HG03558 (cell line): ENCODE results near the gene CISTR.

Experiments
- ATAC-seq: cut with Tn5 transposase; IDR thresholded peaks from one replicate; pipeline ENCODE4 v1.9.1; 2021; ENCODE audit warnings: moderate number of reproducible peaks; ENCODE audit not compliant: unreplicated experiment; ENCODE audit errors: extremely low read depth

CISTR gene

DNA sequence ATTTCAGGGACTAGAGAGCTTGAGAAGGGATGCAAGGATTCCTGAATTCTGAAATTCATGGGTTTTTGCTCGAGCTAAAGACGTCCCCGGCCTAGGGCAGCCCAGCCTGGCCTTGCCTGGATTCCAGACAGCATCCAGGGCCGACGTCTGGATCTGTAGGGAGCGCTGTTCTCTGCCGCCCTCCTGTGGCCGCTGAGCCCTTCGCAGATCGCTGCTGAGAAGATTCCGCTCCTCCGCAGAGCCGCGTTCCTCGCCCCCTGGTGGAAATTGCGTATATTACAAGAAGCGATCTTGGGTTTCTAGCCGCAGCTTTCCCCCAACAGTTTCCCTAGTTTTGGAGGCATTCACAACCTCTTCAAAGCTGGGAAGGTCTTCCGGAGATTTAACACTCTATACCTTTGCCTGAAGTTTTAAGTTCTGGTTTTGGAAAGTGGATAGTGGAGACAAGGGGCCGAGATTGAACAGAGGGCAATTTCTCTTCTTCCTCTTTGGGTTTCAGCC lies 5.1 kb downstream of the CISTR start:
- no peak for ATAC-seq

DNA sequence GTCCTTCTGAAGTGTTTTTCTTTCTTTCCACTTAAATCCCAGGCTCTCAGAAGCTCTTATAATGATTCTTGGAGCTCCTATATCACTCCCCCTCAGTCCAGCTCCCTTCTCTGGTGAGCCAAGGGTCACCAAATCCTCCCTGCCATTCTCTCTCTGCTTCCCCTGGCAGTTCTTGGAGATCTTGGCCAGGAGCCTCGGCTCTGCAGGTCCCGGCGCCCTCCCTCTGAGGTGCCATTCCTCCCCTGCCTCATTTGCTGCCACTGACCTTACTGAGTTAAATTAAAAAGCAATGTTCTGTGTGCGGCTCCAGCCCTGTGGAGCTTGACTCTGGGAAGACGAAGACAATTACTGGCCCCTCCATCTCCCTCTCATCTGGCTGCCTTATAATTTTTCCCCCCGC lies 7.0 kb downstream of the CISTR start:
- no peak for ATAC-seq

DNA sequence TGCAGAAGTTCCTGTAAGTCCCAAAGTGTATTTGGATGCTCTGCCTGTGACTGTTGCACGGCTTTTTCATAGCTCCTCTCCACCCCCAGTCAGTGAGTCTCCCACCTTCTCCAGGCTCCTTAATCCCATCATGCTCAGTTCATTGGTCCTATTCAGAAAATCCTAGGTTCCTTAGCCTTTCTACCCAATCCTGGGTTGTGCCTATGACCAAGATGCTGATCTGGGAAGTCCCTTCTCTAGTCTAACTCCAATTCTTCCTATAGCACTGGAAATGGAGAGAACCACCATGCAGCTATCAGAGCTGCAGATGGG lies 7.7 kb downstream of the CISTR start:
- ATAC-seq = no peak

DNA sequence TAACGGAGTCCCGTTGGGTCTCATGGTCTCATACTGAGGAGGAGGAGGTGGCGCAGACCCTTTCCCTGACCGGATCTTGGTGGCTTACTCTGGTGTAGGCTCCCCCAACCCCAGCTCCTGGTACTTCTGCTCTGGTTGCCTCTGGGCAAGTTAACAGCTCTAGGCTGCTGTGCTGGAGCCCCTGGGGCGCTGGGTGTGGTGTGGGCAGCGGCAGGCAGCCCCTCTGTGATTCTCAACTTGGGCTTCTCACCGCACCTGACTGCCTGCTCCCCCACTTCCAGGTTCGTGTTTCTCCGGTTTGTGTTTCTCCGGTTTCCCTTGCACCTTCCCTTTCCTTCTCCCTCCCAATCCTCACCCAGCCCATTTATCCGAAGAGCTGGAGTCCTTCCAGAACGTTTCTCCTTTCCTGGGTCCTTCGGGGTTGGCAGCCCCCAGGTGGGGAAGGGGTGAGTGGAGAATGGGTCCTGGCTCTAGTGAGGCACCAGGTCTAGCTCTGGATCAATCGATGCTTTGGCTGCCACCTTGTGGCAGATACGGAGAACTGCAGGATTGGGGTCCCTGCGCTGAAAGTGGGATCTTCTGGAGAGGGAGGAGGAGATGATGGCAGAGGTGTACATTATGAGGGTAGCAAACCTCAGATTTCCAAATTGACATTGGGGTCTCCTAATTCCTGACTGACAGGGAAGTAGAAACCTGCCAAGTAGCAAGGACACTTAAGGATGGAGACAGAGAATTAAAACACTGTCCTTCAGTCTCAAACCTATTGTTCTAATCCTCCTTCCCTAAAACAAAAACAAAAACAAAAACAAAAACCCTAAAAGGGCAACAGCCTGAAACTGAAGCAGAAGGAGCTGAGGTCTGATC lies 8.3 kb downstream of the CISTR start:
- no peak for ATAC-seq

DNA sequence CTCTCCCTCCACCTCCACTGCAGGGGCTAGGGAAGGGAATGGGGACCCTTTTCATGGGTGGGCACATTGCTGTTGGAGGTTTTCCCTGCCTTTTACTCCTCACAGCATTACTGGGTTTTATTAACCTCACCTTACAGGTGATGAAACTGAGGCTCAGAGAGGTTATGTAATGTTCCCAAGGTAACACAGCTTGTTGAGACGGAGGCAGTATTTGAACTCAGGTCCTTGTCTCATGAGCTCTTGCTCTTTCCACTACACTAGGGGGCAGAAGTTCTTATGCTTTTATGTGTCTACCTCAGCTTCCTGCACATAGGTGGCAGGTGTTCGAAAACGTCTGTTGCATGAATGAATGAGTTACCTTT lies 11.7 kb downstream of the CISTR start:
- ATAC-seq = no peak

DNA sequence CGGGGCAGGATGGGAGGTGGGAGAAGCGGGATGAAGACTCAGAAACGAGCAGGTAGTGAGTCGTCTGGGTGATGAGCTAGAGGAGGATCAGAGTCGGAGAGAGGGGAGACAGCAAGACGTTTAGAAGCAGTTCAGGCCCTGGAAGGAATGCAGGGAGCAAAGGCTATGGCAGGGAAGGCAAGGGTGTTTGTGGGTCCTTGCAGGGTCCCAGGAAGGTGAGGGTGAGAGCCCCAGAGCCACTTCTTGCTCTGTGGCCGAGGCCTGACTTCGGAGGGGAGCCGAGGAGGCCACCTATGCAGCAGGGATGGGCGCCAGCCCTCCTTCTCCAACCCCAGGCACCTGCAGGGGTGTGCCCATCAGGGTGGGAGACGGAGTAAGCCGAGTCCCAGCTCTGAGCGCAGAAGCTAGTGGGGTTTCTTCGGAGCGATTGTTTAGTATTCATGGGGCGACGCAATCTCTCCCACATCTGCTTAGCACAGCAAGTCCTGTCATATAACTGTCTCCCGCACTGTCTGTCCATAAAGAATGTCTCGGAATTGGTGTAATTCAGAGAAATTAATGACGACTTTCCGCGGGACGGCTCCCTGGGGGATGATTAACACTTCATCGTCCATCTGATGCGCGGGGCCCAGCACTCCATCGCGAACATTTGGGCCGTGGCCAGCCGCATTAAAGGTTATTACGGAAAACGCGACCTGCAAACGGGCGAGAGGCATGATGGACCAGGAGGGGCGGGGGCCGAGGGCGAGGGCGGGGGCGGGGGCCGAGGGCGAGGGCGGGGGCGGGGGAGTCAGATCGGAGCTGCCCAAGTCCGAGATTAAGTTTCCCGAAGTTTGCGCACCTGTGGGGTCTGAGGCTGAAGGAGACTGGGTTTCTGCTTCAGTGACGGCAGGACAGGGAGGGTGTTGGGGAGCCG lies 12.3 kb downstream of the CISTR start:
- no peak for ATAC-seq

DNA sequence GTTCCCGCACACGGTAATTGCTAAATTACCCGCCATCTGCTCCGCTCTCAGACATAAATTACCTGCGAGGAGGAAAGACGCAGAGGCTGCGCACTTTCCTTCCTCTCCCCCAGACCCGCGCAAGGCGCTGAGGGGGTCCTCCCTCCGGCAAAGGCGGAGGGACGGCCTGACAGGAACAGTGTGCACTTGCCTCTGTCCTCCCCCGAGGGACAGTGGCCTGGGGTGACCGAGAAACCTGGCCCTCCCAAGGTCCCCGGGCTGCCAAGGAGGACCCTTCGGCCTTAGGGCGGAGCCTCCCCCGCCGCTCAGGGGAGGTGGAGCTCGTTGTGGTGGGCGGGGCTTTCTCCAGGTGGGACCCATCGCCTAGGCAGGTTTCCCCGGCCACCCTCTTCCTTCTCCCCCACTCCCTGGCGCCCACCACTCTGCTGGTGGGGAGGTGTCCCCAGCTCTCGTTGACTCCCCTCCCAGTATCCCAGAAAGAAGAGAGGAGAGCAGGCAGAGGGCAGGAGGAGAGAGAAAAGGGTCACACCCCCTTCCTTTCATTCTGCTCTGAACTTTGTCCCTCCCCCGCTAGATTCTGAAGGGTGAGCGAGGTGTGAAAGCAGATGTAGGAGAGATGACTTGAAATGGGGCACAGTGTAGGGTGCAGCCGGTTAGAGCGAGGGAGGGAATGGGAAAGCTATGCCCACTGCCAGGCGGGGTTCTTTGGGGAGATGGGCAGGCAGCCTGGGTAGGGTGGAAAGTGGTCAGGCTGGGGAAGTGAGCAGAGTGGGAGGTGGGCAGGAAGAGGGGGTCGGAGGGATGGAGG lies 13.2 kb downstream of the CISTR start:
- no peak for ATAC-seq

DNA sequence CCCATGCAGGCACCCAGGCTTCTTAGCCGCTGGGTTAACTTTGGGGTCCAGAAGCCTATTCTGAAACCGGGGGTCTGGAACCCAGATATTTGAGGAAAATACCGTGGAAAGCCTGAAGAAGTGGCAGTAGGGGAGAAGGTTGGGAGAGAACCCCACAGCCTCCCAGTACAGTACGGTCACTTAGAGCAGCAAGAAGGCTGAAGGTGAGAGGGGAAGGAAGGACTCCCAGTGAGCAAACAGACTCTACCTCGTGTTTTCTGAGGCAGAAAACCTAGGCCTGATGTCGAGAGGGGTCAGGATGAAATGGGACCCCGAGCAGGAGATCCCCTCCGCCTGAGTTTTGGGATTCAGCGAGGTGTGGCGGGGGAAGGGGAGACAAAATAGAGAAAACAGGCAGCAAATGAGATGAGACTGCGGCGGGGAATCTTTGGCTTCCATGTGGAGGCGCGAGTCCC lies 13.8 kb downstream of the CISTR start:
- no peak for ATAC-seq

DNA sequence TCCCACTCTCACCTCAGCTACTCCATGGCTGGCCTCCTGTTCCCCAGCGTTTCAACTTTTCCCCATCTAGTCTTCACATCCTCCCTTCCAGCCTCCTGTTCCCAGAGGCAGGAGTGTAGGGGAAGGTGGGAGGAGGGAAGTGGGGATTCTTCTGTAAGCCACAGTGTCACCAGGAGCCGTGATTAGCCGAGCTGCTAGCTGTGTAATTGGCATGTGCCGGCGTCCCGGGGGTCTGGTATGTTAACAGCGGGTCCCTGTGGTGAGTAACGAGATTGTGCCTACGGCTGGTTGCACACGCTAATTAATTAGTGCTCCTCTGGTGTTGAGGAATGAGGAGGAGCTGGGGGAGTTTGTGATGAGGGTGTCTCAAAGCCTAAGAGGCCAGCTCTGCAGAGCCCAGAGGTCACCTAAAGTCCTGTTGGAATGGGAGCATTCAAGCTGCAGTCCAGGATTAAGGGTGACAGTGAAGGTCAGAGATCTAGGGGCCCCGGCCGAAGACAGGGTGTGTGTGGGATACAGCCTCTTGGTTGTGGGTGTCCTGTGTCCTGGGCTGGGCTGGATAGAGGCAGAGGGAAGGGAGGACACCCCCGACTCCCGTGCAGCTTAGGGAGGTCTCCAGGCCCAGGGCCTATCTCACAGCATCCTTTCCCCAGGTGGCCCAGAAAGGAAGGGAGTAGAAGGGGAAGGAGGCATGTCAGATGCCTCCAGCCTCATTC lies 14.5 kb downstream of the CISTR start:
- ATAC-seq = no peak

DNA sequence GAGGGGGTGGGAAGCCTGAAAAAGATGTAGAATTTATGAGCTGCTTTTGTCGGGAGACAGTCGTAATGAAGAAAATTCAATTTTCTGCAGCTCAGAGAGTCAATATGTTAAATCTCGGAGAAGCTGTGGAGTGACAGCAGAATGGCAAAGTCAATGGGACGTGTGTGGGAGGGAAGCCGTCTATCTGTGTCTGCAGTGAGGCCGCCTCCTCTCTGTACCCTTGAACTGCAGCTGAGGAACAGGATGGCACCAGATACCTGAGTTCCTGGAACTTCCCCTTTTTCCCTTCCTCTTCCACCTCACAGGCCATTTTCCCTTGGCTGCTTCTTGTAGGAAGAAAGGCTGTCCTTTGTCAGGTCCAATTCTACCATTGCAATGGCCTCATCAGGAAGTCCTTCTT lies 15.2 kb downstream of the CISTR start:
- no peak for ATAC-seq

DNA sequence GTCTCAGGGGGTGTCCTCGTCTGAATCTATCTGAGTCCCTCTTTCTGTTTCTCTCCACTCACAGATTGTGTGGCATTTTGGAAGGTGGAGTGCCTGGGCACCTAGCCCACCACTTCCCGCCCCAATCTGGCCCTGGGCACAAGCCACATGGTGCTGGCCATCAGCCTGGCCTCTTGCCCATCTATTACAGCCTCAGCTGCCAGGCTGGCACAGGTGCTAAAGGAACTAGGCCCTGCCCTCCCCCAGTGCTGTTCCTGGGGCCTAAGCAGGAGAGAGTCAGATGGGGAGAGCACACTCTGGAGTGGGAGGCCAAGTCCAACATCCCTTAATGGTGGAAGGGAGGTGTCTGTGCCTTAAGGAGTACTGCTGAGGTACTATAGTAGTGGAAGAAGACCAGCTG lies 16.2 kb downstream of the CISTR start:
- ATAC-seq = no peak

DNA sequence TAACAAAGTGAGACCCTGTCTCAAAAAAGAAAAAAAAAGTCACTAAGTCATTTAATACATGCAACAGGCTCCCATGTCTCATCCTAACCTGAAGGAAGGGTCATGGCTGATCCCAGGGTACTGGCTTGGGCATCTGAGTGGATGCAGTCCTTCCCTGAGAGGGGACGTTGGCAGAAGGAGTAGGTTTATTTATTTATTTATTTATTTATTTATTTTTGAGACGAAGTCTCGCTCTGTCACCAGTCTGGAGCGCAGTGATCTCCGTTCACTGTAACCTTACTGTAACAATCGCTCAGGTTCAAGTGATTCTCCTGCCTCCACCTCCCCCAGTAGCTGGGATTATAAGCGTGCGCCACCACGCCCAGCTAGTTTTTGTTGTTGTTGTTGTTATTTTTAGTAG lies 17.4 kb downstream of the CISTR start:
- ATAC-seq = no peak

DNA sequence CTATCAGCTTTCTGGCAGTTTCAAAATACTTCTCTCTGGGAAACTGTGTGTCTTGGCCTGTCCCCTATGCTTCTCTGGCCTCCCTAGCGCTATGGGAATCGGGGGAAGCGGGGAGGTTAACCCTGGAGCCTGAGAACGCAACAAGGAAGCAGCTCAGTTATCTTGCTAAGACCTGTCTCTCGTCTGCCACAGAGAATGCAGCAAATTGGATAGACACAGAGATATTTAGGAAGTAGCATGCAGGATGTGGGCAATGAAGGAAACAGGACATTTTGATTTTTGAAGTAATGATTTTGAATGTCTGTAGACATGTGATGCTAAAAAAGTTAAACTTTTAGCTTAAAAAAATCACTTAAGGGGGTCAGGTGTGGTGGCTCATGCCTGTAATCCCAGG lies 18.0 kb downstream of the CISTR start:
- ATAC-seq = no peak

DNA sequence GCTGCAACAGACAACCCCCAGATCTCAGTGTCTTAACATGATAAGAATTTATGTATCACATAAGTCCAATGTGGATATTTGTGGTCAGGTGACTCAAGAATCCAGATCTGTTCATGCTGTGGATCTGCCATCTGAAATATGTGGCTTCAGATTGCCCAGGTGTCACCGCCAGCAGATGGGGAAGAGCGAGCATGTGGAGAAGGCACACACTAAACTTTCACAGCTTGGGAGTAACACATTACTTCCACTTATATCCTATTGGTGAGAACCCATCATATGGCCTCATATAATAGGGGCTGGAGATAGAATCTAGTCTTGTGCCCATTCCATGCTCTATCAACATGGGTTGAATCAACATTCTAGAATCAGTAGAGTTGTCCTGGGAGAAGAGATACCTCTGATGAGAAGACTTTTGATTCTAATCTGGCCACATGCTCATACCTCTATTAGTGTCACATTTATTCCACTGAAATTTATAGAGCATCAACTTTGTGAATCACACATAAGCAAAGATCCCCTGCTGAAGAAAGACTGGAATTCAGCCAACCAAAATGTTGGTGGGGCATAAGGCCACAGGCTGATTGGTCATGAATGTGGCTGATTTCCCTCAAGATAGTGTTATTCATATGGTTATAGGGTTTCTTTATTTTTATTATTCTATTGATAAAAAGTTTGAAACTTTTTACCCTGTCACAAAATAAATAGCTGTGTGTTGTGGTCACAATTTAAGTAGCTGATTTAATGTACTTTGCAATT lies 18.6 kb downstream of the CISTR start:
- ATAC-seq = no peak

DNA sequence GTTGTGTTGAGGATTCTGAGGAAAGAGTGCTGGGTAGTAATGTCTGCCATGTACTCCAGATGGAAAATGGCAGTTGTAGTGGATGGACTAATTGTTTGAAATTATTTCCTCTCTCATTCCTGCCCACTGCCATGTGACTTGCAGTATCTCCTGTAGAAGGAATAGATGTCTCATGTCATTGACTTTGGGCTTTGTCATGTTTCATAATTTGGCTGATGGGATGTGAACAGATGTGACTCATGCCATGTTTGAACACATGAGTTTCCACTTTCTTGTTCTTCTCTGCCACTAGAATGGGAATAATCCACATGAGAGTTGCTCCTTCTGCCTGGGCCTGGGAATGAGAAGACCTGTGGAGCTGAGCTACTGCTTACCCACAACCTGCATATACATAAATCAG lies 22.1 kb downstream of the CISTR start:
- no peak for ATAC-seq

DNA sequence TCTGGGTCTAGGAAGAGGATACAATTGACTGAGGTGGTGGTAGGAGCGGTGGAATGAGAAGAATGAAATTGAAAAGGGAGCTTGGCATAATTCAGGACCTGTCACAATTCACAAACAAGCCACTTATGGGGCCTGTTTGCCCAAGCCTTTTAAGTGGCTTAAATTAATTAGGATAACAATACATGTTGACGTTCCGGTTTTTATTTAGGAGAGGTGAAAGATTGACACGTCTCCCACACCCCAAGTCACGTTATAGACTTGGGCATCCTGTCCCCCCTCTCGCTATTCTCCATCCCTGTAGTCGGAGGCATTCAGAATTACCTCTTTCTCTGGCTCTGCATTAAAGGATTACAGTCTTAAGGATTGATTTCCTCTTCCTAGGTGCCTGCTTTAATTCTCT lies 23.6 kb downstream of the CISTR start:
- no peak for ATAC-seq

DNA sequence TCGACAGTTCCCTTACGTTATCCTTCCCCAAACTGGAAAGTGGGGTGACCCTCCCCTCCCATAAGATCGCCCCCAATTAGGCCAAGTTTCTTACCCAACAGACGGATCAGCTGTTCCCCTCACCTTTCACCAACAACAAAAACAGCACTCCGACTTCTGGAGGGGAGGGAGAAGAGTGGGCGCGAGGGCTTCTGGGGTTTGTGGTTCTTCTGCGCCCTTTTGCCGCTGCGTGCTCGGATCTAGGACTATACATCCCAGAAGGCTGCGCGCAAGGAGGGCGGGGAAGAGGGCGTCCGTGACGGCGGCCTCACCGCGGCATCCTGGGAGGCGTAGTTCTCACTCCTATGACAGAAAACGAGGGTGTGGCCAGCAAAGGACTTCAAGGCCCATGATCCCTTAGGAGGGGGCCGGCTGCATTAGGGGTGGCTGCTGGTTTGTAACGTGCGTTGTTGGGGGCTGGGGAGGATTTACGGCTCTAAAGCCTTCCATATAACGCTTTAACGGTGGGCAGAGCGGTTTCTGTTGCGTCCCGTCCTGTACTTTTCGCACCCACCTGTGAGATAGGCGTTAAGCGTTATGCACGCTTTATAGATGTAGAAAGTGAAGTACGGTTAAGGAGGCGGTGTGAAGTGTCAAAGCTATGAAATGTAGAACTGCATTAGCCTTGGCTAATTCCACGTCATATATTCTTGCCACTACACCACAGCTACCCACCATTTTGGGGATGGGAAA lies 24.3 kb downstream of the CISTR start, which contains the start of gene CALCOCO1:
TSS of gene CALCOCO1 (minus strand) at position 143 of the 732 bp plus-strand sequence. CDS start 2,210 bp downstream, outside the sequence.
- ATAC-seq = peak; percentile 95

DNA sequence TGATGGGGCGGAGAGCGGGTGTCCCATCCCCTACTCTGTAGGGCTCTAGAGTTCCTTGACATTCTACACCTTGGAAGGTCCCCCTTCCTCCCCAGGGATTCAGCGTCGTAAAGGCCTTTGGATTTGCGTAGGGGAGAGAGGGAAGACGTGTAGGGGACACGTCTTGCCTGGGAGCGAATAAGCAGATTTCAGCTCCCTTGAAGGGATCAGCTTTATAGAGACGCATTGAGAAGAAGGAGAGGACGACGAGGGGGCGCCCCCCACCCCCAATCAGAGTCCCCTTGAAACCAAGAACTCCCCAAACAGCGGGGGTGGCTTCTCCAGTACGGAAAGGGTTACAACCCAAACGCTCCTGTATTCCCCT lies 24.9 kb downstream of the CISTR start:
- ATAC-seq = no peak
